Endothelial cell (in vitro differentiated cells): ENCODE data around the gene HOMER2. TPM values are rescaled to one million over a fixed set of nuclear protein-coding genes. Genes with fewer than 3 reads are reported as not detected.

ENCODE experiments used
- DNase-seq: peaks from one replicate; pipeline ENCODE4 v3.0.0; 2021; ENCODE audit warnings: low spot score
- H3K27ac Mint-ChIP-seq: one replicate; pipeline ENCODE4 v1.8.0; 2021; ENCODE audit warnings: mixed read lengths, inconsistent platforms; ENCODE audit not compliant: unreplicated experiment
- H3K27me3 Mint-ChIP-seq: one replicate; pipeline ENCODE4 v1.8.0; 2021; ENCODE audit warnings: mild to moderate bottlenecking, moderate library complexity, mixed read lengths, inconsistent platforms; ENCODE audit not compliant: unreplicated experiment
- H3K36me3 Mint-ChIP-seq: one replicate; pipeline ENCODE4 v1.8.0; 2021; ENCODE audit warnings: mild to moderate bottlenecking, low read depth, mixed read lengths, inconsistent platforms; ENCODE audit not compliant: unreplicated experiment
- H3K4me1 Mint-ChIP-seq: one replicate; pipeline ENCODE4 v1.8.0; 2021; ENCODE audit warnings: mild to moderate bottlenecking, mixed read lengths, inconsistent platforms; ENCODE audit not compliant: unreplicated experiment
- H3K4me3 Mint-ChIP-seq: one replicate; pipeline ENCODE4 v1.8.0; 2021; ENCODE audit warnings: mild to moderate bottlenecking, mixed read lengths, inconsistent platforms; ENCODE audit not compliant: unreplicated experiment
- H3K9me3 Mint-ChIP-seq: one replicate; pipeline ENCODE4 v1.8.0; 2021; ENCODE audit warnings: mixed read lengths, inconsistent platforms; ENCODE audit not compliant: unreplicated experiment
- total RNA-seq: library from RNA; stranded (reverse); fragmentation: NEBNext Ultra II Directional; extraction: Animal tissue kit (Norgen Biotek cat#: 25700); gene quantifications from one replicate; pipeline ENCODE4 v1.2.1, GENCODE V29; 2021; ENCODE audit not compliant: unreplicated experiment
- TF ChIP-seq, protein P1 (sequence below): fragments of 200-600 bp; sonication (generic); IDR thresholded peaks from one replicate; pipeline ENCODE4 v1.5.0; 2021; ENCODE audit warnings: antibody characterized with exemption; ENCODE audit not compliant: unreplicated experiment

HOMER2 gene
- total RNA-seq, 1 donor from 2014 or later, result 3.0 TPM

DNA sequence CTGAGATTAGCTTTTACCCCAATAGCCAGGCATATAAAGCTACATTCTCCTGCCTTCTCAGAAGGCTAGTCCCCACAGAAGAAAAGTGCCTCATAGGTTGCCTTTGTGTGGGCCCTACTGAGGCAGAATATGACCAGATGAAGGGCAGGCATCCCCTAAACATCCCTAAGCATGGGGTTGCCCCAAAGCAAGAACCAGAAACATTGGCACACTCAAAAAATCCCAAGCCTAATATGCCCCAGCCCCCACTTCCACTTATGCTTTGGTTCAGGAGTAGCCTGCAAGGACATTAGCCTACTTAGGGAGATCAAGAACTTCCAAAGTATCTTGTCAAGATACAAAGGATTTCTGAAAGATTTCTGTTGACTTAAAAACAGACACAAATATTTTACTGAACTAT, 113.4 kb downstream of the HOMER2 start:
- no peak overlapping the region for H3K27ac Mint-ChIP-seq
- DNase-seq, result no peak

DNA sequence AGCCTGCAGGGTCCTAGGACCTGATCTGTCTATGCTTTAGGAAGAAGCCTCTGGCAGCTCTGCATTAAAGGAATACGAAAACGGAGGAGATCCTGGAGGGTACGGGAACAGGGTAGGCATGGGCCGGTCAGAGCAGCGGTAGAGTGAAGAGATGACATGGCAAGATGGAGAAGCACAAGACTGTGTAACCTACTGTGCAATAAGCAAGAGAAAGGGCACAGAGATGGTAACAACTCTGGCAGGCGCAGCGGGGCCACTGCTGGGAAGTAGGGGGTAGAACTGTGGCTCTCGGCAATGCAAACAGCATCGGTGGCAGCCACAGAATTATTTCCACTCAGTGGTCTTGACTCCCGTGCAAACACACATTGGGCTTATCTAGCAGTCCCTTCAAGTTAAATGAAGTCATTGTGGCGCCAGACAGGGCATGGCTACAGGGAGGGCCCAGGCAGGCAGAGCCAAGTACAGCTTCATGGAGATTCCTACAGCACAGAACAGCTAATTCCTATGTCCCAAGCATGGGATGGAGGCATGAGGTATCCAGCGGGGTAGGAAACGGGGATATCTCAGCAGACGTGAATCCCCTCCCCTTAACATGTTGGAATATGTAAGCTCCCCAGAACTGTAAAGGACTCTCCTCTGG, 114.3 kb downstream of the HOMER2 start:
- TF ChIP-seq, protein P1, sequence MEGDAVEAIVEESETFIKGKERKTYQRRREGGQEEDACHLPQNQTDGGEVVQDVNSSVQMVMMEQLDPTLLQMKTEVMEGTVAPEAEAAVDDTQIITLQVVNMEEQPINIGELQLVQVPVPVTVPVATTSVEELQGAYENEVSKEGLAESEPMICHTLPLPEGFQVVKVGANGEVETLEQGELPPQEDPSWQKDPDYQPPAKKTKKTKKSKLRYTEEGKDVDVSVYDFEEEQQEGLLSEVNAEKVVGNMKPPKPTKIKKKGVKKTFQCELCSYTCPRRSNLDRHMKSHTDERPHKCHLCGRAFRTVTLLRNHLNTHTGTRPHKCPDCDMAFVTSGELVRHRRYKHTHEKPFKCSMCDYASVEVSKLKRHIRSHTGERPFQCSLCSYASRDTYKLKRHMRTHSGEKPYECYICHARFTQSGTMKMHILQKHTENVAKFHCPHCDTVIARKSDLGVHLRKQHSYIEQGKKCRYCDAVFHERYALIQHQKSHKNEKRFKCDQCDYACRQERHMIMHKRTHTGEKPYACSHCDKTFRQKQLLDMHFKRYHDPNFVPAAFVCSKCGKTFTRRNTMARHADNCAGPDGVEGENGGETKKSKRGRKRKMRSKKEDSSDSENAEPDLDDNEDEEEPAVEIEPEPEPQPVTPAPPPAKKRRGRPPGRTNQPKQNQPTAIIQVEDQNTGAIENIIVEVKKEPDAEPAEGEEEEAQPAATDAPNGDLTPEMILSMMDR, result no peak
- Mint-ChIP-seq H3K27me3 (peaks cover 3% of the 10 kb centered on the region), H3K4me1 (peaks cover 11% of the 10 kb centered on the region), H3K36me3 (peaks cover 24% of the 10 kb centered on the region), H3K4me3 (peak overlapping the region; percentile 17), H3K27ac (no peak overlapping the region), H3K9me3 (no peaks in the 10 kb centered on the region)
- no peak for DNase-seq

More for the DNA sequence above, 113.4 kb downstream of the HOMER2 start:
- TF ChIP-seq, protein P1, result no peak
- peaks cover 3% of the 10 kb centered on the region for H3K27me3 Mint-ChIP-seq
- peaks cover 21% of the 10 kb centered on the region for H3K36me3 Mint-ChIP-seq
- no peaks in the 10 kb centered on the region for H3K9me3 Mint-ChIP-seq
- H3K4me1 Mint-ChIP-seq, result peaks cover 11% of the 10 kb centered on the region
- H3K4me3 Mint-ChIP-seq, result no peak overlapping the region

DNA sequence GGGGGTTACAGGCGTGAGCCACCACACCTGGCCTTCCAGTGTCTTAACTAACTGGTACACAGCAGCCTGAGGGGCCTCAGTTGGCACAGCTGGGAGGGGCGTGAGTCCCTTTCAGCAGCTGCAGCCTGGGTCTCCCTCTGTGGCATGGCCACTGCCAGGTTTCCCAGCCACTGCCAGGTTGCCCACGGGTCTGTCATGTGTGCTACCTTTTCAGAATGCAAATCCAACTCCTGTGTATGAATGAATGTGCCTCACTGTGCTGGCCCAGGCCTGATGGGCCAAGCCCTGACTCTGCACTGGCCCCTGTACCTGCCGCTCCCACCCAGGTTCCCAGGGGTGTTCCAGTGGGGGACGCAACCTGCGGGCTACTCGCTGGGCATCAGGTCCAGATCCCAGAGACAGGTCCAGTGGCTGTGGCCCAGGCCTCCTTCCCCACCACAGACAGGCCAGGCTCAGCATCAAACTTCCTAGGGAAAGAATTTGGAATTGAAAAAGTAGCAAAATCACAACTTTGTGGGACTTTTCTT, 117.1 kb downstream of the HOMER2 start:
- peaks cover 33% of the 10 kb centered on the region for H3K36me3 Mint-ChIP-seq
- TF ChIP-seq, protein P1, result no peak
- peaks cover 3% of the 10 kb centered on the region for H3K27me3 Mint-ChIP-seq
- H3K9me3 Mint-ChIP-seq, result no peaks in the 10 kb centered on the region
- DNase-seq, result no peak
- peaks cover 11% of the 10 kb centered on the region for H3K4me1 Mint-ChIP-seq
- H3K27ac Mint-ChIP-seq, result no peak overlapping the region
- H3K4me3 Mint-ChIP-seq, result no peak overlapping the region

DNA sequence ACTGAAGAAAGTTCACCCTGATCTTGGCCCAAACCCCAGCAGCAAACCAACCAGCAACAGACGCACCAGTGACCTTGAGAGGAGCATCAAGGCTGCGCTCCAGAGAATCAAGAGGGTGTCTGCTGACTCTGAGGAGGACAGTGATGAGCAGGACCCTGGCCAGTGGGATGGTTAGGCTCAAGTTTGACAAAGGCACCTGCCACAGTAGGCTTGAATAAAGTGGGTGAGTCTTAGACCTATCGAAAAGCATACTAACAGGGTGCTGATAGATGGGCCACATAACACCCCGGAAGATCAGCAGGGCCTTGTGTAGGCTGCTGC, 119.2 kb downstream of the HOMER2 start:
- H3K9me3 Mint-ChIP-seq, result no peaks in the 10 kb centered on the region
- no peak overlapping the region for H3K27ac Mint-ChIP-seq
- peak overlapping the region; percentile 19 for H3K4me3 Mint-ChIP-seq
- no peak for DNase-seq
- H3K36me3 Mint-ChIP-seq, result peaks cover 41% of the 10 kb centered on the region
- H3K4me1 Mint-ChIP-seq, result peaks cover 11% of the 10 kb centered on the region
- TF ChIP-seq, protein P1, result no peak
- H3K27me3 Mint-ChIP-seq, result peaks cover 3% of the 10 kb centered on the region

DNA sequence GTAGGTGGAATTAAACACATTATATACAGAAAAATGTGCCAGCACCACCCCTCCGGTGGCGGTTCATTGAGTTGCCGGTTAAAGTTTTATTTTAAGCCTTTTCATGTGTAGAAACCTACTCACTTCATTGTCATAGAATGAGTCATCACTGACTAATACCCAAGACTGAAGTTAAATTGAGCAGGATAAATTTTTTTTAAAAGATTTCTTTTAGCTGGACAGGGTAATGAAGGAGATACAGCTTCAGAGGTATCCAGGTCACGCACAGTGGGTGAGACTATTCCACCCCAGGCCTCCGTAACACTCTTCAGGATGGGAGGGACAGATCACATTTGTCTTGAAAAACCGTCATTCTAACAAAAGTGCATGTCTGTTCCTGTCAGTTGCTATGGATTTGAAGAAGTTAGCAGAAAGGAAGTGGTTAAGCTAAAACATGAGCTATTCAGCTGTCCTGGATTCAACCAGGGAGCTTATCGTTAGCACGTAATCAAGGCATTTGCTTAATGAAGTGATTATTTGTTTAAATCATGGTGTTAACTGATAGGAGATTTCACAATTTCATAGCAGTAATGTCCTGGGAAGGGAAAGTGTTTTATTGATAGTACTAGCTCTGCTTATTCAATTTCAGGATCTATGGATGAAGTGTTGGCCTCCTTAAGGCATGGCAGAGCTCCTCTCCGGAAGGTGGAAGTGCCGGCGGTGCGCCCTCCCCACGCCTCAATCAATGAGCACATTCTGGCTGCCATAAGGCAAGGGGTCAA, 119.7 kb downstream of the HOMER2 start:
- H3K27ac Mint-ChIP-seq, result no peak overlapping the region
- DNase-seq, result no peak
- TF ChIP-seq, protein P1, result no peak

More for the DNA sequence above, 119.7 kb downstream of the HOMER2 start:
- peak overlapping the region; percentile 19 for H3K4me3 Mint-ChIP-seq
- H3K4me1 Mint-ChIP-seq, result peaks cover 11% of the 10 kb centered on the region
- H3K9me3 Mint-ChIP-seq, result no peaks in the 10 kb centered on the region
- peaks cover under 1% of the 10 kb centered on the region for H3K27me3 Mint-ChIP-seq
- H3K36me3 Mint-ChIP-seq, result peaks cover 37% of the 10 kb centered on the region
